Ovary (tissue), 3 donors: ENCODE results near the gene PARD3B.

ENCODE experiments used
- POLR2A ChIP-seq: fragments of 450-650 bp; IDR thresholded peaks from one replicate; pipeline ENCODE4 v1.6.1; 2017; ENCODE audit warnings: antibody characterized with exemption, mild to moderate bottlenecking, moderate library complexity
- TF ChIP-seq, protein P1 (sequence below), 3 donors: fragments of 450-650 bp in 2 of 3; fragments of 200-600 bp in 1 of 3; IDR thresholded peaks; one replicate each; pipeline versions ENCODE4 v1.5.1 to v1.8.0; 2016 to 2022; ENCODE audit warnings: antibody characterized with exemption in 3 of 3, mild to moderate bottlenecking in 1 of 3
- donor health status: DM: no; HTN: no; CAD: no.

DNA sequence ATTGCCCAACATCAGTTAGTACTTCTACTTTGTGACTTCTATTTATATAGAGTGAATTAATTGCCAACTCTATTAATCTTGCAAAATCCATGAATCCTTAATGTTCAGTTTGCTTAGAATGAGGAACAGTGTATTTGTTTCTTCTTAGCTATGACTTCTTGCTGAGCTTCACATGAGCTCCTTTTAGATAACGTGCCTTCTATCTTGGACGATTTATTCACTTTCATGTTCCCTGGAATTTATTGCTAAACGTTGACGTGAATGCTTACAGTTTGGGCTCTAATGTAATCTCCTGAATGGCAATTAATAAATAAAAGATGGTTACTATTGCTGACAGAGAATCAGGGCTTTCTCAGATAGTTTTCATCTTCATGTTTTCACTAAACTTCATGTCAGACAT is 752.6 kb downstream of the PARD3B start:
- TF ChIP-seq, protein P1, sequence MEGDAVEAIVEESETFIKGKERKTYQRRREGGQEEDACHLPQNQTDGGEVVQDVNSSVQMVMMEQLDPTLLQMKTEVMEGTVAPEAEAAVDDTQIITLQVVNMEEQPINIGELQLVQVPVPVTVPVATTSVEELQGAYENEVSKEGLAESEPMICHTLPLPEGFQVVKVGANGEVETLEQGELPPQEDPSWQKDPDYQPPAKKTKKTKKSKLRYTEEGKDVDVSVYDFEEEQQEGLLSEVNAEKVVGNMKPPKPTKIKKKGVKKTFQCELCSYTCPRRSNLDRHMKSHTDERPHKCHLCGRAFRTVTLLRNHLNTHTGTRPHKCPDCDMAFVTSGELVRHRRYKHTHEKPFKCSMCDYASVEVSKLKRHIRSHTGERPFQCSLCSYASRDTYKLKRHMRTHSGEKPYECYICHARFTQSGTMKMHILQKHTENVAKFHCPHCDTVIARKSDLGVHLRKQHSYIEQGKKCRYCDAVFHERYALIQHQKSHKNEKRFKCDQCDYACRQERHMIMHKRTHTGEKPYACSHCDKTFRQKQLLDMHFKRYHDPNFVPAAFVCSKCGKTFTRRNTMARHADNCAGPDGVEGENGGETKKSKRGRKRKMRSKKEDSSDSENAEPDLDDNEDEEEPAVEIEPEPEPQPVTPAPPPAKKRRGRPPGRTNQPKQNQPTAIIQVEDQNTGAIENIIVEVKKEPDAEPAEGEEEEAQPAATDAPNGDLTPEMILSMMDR (IDR thresholded peaks at IDR 0.05): no peak
- no peak for TF ChIP-seq POLR2A
